Occipital lobe (tissue), 2 donors: ENCODE results near the gene MRPS7. TPM values are rescaled to one million over a fixed set of nuclear protein-coding genes. Genes with fewer than 3 reads are reported as not detected.

Experiments
- DNase-seq: peaks from one replicate; lab custom pipeline; 2025; lab: John Stamatoyannopoulos, UW
- total RNA-seq: library from RNA; depleted of rRNA; stranded (reverse); fragments of >200 nt; gene quantifications from one replicate; pipeline ENCODE4 v1.2.3, GENCODE V29; 2014

MRPS7 gene
- total RNA-seq, result 29.5 TPM

DNA sequence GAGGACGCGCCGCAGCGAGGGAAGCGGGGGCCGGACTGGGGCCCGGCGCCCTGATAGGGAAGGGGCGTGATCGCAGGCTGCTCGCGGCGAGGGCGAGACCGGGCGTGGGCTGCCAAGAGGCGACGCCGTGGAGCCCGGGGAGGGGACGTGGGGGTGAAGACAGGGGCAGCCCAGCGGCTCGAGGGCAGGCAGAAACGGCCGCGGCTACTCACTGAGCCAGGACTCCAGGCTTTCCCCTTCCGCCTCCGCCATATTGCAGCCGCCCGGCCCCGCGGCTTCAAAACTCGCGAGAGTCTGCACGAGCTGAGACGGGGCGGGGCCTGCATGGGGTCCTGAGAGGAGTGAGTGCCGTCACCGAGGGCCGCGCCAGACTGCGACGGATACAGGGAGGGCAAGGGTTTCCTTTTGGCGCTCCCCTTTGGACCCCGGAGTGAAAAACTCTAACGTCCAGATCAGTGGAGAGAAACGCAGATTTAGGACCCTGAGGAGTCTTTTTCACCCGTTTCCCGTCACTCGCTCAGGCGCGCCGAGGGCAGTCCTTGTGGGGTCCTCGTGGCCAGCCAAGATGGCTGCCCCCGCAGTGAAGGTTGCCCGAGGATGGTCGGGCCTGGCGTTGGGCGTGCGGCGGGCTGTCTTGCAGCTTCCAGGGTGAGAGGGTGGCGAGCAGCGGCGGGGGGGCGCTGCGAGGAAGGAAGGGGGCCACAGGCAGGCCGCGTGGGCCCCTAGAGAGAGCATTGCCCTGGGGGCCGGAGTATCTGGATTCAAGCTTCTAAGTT, at the start of gene MRPS7, which contains the start of gene GGA3:
MRPS7 (plus strand) TSS at position 544 of the 776 bp plus-strand sequence; CDS start at position 566, 22 bp downstream.
GGA3 (minus strand) TSS at position 271 of the 776 bp plus-strand sequence; CDS start at position 252, 19 bp downstream.
- peak; percentile 92 for DNase-seq

DNA sequence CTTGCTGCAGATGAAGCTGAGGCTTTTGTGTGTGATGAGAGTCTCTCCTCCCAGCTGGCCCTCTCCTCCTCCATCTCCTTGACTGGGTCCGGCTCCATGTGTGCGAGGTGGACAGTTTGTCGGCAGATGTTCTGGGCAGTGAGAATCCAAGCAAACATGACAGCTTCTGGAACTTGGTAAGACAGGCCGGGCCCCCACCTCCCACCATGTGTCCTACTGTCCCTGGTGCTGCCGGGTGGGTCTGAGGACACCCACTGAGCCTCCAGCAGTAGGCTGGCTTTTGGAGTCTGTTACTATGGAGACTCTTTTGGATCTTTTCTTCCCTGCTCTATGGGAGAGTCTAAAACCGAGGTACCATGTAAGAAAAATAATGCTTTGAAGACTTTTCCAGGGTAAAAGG, 43.5 kb upstream of the MRPS7 start:
- no peak for DNase-seq

- no peak for DNase-seq
Measured at GRCh38 chr17:75219815-75220214, 41.9 kb upstream of the MRPS7 start.

- DNase-seq, result no peak
Measured at GRCh38 chr17:75225016-75225415, 36.7 kb upstream of the MRPS7 start.

GRCh38 chr17:75227729-75228128, 34.0 kb upstream of the MRPS7 start:
- DNase-seq, result no peak

- no peak for DNase-seq
Measured at GRCh38 chr17:75228305-75228704, 33.4 kb upstream of the MRPS7 start.

DNA sequence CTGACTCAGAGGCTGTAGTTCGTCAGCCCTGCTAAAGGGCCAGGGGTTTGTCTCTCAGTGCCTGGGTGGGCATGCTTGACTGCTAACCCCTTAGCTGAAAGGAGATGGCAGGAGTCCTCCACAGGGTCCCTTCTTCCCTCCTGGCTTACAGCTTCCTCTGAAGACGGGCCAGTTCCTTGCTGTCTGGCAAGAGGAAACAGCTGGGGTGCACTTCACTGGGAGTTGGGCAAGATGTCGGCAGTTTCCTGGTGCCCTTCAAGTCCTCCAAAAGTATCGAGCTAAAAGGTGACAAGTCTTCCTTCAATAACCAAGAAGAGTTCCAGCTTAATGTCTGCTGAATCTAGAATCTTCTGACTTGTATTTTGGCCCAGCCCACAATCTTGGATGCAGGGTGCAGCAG, 32.8 kb upstream of the MRPS7 start:
- DNase-seq, result no peak

GRCh38 chr17:75231071-75231470, 30.6 kb upstream of the MRPS7 start:
- DNase-seq, result no peak

DNA sequence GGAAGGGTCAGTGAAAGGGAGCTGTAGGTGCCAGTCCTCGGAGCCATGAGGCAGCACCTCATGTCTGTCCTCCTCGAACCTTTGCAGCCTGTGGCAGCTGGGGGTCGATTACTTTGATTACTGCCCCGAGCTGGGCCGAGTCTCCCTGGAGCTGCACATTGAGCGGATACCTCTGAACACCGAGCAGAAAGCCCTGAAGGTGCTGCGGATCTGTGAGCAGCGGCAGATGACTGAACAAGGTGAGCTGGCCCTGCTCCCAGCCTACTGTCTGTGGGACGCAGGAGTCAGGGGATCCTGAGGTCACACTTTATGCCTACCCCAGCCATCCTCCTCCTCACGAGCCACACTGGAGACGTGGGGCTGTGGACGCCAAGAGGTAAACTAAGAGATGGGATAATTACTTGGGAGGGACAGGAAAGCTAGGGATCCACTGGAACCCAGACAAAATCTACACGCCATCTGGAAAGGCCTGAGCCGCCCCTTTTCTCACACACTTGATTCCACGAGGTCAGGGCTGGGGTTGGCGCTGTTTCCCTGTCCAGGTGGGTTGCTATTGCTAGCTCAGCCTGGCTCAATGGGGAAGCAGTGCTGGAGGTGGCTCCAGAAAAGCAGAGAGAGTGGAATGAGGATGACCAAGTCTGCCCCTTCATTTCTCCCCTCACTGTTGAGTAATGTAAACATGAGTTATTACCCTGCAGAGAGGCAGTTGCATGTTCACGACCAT, 29.8 kb upstream of the MRPS7 start:
- DNase-seq, result no peak

GRCh38 chr17:75232786-75233185, 28.9 kb upstream of the MRPS7 start:
- no peak for DNase-seq

DNA sequence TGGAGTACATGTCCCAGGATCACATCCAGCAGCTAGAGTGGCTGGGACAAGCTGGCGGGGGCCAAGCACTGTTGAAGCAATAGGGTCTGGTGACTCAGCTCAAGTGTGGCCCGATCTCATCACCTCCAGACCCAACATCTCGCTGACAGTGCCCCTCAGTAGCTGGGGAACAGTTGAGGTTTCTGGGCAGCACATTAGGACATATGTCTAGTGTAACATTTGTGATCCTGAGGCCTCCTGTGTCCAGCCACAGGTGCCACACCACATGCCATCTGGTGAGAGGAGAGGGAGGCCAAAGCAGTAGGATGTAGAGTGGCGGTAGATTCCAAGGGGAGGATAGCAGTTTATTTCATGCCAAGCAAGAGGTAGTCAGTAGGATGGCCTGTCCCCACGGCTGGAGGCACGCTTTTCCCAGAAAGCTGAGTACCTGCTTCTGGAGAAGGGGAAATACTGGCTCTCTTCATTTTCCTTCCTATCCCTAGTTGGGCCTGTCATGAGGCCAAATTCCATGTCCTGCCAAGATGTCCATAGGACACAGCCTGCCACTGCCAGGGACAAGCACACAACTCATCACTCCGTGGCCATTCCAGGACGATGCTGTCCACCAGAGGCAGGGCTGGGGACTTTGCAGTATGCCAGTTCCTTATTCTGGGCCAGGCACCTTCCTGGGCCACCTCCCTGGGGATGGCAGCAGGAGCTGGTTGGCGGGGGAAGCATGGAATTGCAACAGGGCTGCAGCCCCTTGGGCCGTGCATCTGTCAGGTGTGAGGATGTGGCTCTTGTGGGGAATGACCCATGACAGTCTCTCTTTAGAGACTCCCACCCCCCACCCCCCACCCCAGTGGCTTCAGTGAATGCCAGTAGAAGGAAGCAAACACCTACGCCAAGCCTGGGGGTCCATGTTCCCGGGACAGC, 24.3 kb upstream of the MRPS7 start:
- no peak for DNase-seq

GRCh38 chr17:75238020-75238580, 23.6 kb upstream of the MRPS7 start:
- no peak for DNase-seq

DNA sequence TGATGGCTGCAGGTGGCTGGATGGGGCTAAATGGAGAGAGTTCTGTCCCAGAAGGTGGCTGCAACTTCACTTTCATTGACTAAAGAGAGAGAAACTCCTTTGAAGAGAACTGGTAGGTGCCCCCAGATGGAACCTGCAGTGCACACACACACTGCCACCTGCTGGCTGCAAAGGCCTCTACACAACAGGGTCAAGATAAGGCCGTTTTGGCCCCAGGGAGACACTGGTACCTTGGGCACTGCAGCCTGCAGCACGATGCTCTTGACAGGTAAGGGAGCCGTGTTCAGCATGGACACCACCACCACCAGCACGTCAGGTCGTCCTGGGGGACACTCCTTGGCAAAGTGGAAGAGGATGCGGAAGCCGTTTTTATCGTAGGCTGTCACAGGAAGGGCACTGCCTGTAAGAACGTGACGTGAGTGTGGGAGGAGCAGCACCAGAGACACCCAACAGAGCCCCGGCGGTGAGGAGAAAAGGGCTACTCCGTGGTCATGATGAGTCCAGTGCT, 22.9 kb upstream of the MRPS7 start:
- DNase-seq, result peak; percentile 54

- no peak for DNase-seq
Measured at GRCh38 chr17:75239214-75239613, 22.5 kb upstream of the MRPS7 start.

DNA sequence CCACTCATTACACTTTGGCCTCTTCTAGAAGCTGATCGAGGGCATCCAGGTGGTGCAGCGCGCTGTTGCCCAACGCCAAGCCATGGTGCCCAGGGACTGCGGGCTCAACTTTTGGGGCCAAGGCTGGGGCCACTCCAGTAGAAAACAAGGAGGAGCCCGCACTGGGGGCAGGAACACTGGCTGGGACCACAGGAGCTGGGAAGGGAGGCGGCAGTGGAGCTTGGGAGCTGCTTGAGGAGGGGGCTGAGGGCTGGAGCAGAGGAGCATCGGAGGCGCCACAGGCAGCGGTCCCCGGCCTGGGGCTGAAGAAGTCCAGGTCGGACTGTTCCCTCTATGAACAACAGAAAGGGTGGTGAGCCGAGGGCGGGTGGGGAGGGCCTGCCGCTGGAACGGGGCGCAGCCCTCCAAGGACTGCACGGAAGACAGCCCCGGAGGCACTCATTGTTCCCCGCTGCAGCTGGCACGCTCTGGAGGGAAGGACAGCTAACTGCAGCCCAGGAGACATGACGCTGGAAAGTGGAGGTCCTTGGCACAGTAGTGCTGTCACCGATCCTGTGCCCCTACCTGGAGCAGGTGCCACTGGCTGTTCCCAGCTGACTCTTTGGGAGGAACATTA, 21.8 kb upstream of the MRPS7 start:
- no peak for DNase-seq

DNA sequence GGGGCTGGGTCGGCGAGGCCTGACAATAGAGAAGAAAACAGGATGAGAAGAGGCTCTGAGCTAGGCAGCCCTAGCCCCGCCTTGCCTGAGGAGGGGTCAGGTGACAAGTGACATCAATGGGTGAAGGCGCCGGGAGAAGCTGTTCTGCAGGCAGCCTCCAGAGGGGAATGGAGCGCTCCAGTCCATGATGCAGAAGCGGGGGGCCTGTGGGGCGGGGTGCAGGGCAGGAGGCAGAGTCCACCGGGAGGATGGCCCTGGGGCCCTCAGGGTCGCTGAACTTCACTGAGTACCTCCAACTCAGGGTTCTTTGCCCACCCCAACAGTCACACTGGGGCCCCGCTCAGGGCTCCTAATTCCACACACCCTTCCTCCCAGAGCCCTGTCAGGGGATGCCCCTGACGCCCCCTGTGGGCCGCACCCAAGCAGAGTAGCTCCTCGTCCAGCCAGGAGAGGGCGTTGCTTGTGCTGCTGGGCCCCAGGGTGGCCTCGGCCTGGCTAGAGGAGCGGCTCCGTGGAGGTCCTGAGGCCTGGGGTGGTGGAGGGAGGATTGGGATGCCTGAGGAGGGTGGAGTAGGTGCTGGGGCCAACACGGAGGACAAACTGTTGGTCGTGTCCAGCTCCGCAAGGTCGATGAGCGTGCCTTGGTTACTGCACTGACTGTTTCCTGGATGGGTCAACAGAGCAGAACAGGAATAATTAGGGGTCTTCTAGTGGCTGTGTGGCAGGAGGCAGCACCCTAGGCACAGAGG, 21.1 kb upstream of the MRPS7 start:
- DNase-seq, result no peak

DNA sequence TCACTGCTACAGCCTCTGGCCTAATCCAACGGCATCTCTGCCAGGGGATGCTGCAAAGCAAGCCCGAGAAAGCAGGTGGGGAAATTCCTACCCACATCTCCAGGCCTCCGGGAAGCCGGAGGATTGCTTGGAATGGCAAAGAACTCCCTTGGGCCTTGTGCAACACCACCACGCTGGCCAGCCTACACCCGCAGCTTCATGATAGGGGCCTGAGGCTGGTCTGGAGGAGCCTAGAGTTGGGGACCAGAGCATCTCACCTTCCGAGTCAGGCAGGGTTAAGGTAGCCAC, 20.6 kb upstream of the MRPS7 start:
- DNase-seq, result no peak

DNA sequence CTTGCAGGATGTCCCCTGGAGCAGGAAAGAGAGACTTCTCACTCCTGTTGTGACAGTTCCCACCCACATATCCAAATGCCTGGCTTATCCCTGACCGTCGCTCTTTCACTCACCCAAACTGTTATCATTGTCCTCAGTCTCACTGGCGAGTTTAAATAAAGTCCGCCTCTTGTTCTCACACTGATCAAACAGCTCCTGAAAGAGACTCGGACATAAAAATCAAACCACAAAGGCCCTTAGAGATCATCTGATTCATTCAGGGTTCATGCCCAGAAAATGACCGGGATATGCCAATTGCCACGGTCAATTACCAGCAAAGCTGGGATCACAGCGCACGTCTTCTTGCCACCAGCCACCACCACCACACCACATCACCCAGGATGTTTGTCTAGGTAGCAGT, 20.2 kb upstream of the MRPS7 start:
- no peak for DNase-seq

GRCh38 chr17:75241996-75242460, 19.7 kb upstream of the MRPS7 start:
- no peak for DNase-seq

GRCh38 chr17:75242461-75243042, 19.1 kb upstream of the MRPS7 start:
- no peak for DNase-seq
